ENCODE measurements around the gene C18orf32. TPM values are rescaled to one million over a fixed set of nuclear protein-coding genes. Genes with fewer than 3 reads are reported as not detected.

Gene C18orf32
- 9.0 and 14.3 TPM in 2 replicates for total RNA-seq

DNA sequence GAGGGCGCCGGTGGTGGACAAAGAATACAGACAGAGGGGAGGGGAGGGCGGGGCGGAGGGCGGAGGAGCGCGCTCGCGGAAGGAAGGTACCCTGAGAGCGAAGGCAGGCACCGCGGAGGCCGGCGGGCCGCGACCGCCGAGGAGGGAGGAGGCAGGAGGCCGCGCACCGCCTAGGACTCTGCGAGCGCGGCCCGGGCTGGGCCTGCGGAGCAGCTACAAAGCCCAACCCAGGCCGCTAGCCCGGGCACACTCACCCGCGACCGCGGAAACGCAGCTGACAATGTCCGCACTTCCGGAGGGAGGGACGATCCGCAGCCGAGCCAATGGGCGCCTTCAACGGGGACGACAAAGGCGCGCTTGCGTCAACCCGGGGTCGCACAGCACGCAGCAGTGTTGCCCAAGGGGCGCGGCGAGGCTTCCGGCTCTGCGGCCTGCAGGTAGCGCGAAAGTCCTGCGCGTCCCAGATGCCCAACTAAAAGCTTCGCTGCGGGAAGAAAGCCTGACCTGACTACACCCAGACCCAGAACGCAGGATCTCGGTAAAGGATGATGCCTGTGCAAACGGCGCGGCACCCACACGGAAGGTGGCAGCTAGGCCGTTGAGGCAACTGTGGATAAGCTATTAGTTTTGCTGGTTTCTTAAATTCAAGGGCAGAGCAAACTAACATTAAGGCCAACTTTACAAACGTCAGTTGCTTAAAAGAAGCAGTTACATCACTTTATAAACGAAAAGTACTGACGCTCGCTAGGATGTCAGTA is at the start of gene C18orf32:
TSS of gene C18orf32 (minus strand) at position 282 of the 758 bp plus-strand sequence. CDS start 3,486 bp downstream, outside the sequence.
- Histone ChIP-seq H3K27me3 (ENCODE audit: control insufficient read depth, insufficient read depth, low read length) (no peaks in the 10 kb centered on the region), H3K36me3 (ENCODE audit: control insufficient read depth, insufficient read depth, low read length) (peaks cover 11% of the 10 kb centered on the region), H3K4me3 (ENCODE audit: low read depth, low read length) (peak within 1 kb of the TSS; percentile 74)
- no peak for TF ChIP-seq CTCF (IDR thresholded peaks at IDR 0.05; ENCODE audit: insufficient read depth, low read length, severe bottlenecking)
- DNase-seq (ENCODE audit: low read depth) (peak; percentile 89), FAIRE-seq (no peak)

DNA sequence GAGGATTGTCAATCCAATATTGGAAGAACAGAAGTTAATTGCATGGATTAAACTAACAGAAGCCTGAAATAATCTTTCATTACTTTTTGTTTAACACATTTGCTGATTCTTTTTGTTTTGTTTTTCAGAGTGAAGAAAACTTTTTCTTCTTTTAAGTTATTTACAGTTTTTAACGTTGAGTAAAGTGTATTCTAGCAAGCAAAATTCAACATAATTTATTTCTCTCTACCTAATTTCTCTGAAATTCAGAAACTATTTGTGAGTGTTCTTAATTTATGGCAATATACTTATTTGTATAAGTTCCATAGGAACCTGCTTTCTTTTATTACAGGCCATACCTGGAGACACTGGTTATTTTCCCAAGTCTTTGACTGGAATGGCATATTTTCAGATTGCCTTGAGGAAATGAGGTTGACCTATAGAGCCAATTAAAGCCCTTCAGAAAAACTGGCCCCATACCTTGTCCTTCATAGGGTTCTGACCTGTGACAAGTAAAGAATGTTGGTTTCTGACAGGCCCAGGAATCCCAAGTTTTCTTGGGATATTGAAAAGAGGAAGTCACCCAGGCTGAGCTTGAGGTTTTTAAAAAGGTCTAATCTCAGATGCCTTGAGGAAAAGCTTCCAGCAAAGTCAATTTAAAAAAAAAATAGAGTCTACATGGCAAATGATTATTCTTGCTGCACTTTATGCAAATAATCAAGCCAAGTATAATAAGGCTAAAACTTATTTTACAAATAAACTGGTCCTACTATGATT is 48.0 kb upstream of the C18orf32 start:
- Histone ChIP-seq H3K4me3 (ENCODE audit: low read depth, low read length) (no peak overlapping the region), H3K36me3 (ENCODE audit: control insufficient read depth, insufficient read depth, low read length) (no peaks in the 10 kb centered on the region), H3K27me3 (ENCODE audit: control insufficient read depth, insufficient read depth, low read length) (no peaks in the 10 kb centered on the region)
- DNase-seq (ENCODE audit: low read depth) (no peak), FAIRE-seq (no peak)
- TF ChIP-seq CTCF (IDR thresholded peaks at IDR 0.05; ENCODE audit: insufficient read depth, low read length, severe bottlenecking), result no peak

DNA sequence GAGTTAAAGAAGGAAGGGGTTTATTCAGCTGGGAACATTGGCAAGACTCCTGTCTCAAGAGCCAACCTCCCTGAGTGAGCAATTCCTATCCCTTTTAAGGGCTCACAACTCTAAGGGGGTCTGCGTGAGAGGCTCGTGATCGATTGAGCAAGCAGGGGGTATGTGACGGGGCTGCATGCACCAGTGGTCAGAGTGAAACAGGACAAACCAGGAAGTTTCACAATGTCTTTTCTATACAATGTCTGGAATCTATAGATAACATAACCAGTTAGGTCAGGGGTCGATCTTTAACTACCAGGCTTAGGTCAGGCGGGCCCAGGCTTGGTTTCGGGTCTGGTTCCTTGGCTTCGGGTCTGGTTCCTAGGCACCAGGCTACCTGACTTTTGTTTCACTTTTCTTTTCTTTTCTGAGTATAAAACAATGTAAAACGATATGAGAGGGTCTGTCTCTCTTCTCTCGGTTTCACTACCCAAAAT is 44.7 kb upstream of the C18orf32 start:
- TF ChIP-seq CTCF (IDR thresholded peaks at IDR 0.05; ENCODE audit: insufficient read depth, low read length, severe bottlenecking), result no peak
- H3K4me3 ChIP-seq (ENCODE audit: low read depth, low read length), result no peak overlapping the region
- FAIRE-seq (no peak), DNase-seq (ENCODE audit: low read depth) (no peak)
- H3K36me3 ChIP-seq (ENCODE audit: control insufficient read depth, insufficient read depth, low read length), result no peaks in the 10 kb centered on the region
- no peaks in the 10 kb centered on the region for H3K27me3 ChIP-seq (ENCODE audit: control insufficient read depth, insufficient read depth, low read length)

DNA sequence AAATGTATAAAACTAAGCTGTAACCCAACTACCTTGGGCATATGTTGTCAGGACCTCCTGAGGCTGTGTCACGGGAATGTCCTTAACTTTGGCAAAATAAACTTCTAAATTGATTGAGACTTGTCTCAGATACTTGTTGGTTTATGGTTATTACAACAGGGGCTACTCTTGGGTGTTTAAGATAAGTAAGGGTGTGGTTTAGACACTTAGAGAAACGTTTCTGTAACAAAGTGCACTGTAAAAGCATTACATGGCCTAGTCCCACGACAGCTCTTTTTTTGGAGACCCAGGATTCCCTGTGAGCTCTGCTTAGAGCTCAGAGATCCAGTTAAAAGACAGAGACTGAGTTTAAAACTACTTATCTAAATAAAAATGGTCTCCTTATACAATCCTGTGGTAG is 42.6 kb upstream of the C18orf32 start:
- FAIRE-seq, result no peak
- H3K4me3 ChIP-seq (ENCODE audit: low read depth, low read length), result no peak overlapping the region
- no peak for DNase-seq (ENCODE audit: low read depth)
- H3K36me3 ChIP-seq (ENCODE audit: control insufficient read depth, insufficient read depth, low read length), result no peaks in the 10 kb centered on the region
- no peaks in the 10 kb centered on the region for H3K27me3 ChIP-seq (ENCODE audit: control insufficient read depth, insufficient read depth, low read length)
- TF ChIP-seq CTCF (IDR thresholded peaks at IDR 0.05; ENCODE audit: insufficient read depth, low read length, severe bottlenecking), result no peak

GRCh38 chr18:49527631-49528327 is 40.7 kb upstream of the C18orf32 start:
- TF ChIP-seq CTCF (IDR thresholded peaks at IDR 0.05; ENCODE audit: insufficient read depth, low read length, severe bottlenecking), result no peak
- H3K4me3 ChIP-seq (ENCODE audit: low read depth, low read length), result no peak overlapping the region
- H3K27me3 ChIP-seq (ENCODE audit: control insufficient read depth, insufficient read depth, low read length), result no peaks in the 10 kb centered on the region
- DNase-seq (ENCODE audit: low read depth) (no peak), FAIRE-seq (no peak)
- no peaks in the 10 kb centered on the region for H3K36me3 ChIP-seq (ENCODE audit: control insufficient read depth, insufficient read depth, low read length)

Data from bronchial epithelial cell (primary cell).